SU-DHL-6 (cell line): ENCODE data around the gene STK35.

Experiments
- H2AFZ ChIP-seq: fragments of 200-600 bp; sonication (generic); 2 replicates; pipeline ENCODE4 v1.6.1; 2014; ENCODE audit warnings: low read depth, mild to moderate bottlenecking, moderate library complexity, mixed read lengths, antibody characterized with exemption, low read length; ENCODE audit not compliant: severe bottlenecking
- H3F3A ChIP-seq: fragments of 200-600 bp; shearing (Covaris generic); 2 replicates; pipeline ENCODE4 v1.6.0; 2016; ENCODE audit warnings: antibody characterized with exemption, mild to moderate bottlenecking; ENCODE audit not compliant: insufficient read depth
- H3K27ac ChIP-seq: fragments of 200-600 bp; sonication (generic); 2 replicates; pipeline ENCODE4 v1.5.1; 2016; ENCODE audit warnings: low read depth, mild to moderate bottlenecking, low read length, moderate library complexity, mixed read lengths
- H3K27me3 ChIP-seq: fragments of 200-600 bp; sonication (generic), shearing (Covaris generic); 2 replicates; pipeline ENCODE4 v1.6.0; 2014; ENCODE audit warnings: mild to moderate bottlenecking, low read length
- H3K36me3 ChIP-seq: fragments of 200-600 bp; sonication (generic); 2 replicates; pipeline ENCODE4 v1.6.1; 2014; ENCODE audit warnings: mild to moderate bottlenecking, low read length, mixed read lengths
- H3K4me2 ChIP-seq: fragments of 300-600, 200-600 bp; shearing (Covaris generic), sonication (generic); 2 replicates; pipeline ENCODE4 v1.6.0; 2014; ENCODE audit warnings: low read length, low read depth, mild to moderate bottlenecking; ENCODE audit not compliant: poor library complexity, severe bottlenecking
- H3K4me3 ChIP-seq: fragments of 200-600 bp; sonication (generic); 2 replicates; pipeline ENCODE4 v1.5.1; 2014; ENCODE audit warnings: antibody characterized with exemption, low read length, mild to moderate bottlenecking, mixed read lengths; ENCODE audit not compliant: insufficient read depth, poor library complexity, severe bottlenecking
- H3K79me2 ChIP-seq: fragments of 200-600 bp; sonication (generic); 2 replicates; pipeline ENCODE4 v1.6.1; 2014; ENCODE audit warnings: mild to moderate bottlenecking, low read length, moderate library complexity; ENCODE audit not compliant: insufficient read depth
- H3K9ac ChIP-seq: fragments of 200-600 bp; sonication (generic); 2 replicates; pipeline ENCODE4 v1.7.0; 2014; ENCODE audit warnings: mild to moderate bottlenecking, low read length
- H3K9me2 ChIP-seq: fragments of 200-600 bp; sonication (generic); replicated peaks from 2 replicates; pipeline ENCODE4 v1.6.1; 2014; ENCODE audit warnings: low read length; ENCODE audit not compliant: insufficient read depth
- H3K9me3 ChIP-seq: fragments of 200-600 bp; sonication (generic); 2 replicates; pipeline ENCODE4 v1.6.1; 2014; ENCODE audit warnings: low read length, mixed read lengths; ENCODE audit not compliant: insufficient read depth
- H4K20me1 ChIP-seq: fragments of 200-600 bp; sonication (generic); 2 replicates; pipeline ENCODE4 v1.6.1; 2014; ENCODE audit warnings: low read depth, mild to moderate bottlenecking, antibody characterized with exemption, low read length, moderate library complexity, mixed read lengths
- EZH2phosphoT487 ChIP-seq: fragments of 200-600 bp; sonication (generic), shearing (Covaris generic); conservative IDR thresholded peaks from 2 replicates; pipeline ENCODE4 v1.6.1; 2018; ENCODE audit warnings: mild to moderate bottlenecking, antibody characterized with exemption, low read length, moderate library complexity, mixed read lengths
- TF ChIP-seq, protein P1 (sequence below): fragments of 200-600 bp; sonication (generic); IDR thresholded peaks from one replicate; pipeline ENCODE4 v1.5.1; 2017; ENCODE audit warnings: antibody characterized with exemption, mild to moderate bottlenecking, low read length, moderate library complexity; ENCODE audit not compliant: insufficient read depth, poor library complexity, severe bottlenecking

Gene STK35

DNA sequence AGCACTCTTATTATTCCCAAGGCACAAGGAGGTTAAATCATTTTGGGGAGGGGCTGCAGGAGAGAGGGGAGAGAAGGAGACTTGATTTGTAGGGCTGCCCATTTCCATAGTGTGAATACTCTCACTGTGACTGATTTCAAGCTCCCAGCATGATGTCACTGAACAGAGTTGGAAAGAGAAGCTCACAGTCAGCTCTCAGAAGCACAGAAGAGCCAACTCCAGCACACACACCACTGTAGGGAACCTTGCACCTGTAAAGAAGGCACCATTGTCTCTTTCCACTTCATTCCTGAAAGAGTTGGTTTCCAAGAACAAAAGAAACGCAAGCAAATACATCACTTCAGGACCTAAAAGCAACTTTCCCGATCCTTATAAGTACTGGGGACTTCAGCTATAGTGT is 12.7 kb upstream of the STK35 start:
- no peak overlapping the region for H3K4me2 ChIP-seq
- no peaks in the 10 kb centered on the region for H3K27me3 ChIP-seq
- TF ChIP-seq, protein P1, sequence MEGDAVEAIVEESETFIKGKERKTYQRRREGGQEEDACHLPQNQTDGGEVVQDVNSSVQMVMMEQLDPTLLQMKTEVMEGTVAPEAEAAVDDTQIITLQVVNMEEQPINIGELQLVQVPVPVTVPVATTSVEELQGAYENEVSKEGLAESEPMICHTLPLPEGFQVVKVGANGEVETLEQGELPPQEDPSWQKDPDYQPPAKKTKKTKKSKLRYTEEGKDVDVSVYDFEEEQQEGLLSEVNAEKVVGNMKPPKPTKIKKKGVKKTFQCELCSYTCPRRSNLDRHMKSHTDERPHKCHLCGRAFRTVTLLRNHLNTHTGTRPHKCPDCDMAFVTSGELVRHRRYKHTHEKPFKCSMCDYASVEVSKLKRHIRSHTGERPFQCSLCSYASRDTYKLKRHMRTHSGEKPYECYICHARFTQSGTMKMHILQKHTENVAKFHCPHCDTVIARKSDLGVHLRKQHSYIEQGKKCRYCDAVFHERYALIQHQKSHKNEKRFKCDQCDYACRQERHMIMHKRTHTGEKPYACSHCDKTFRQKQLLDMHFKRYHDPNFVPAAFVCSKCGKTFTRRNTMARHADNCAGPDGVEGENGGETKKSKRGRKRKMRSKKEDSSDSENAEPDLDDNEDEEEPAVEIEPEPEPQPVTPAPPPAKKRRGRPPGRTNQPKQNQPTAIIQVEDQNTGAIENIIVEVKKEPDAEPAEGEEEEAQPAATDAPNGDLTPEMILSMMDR, result no peak
- no peak for TF ChIP-seq EZH2phosphoT487

DNA sequence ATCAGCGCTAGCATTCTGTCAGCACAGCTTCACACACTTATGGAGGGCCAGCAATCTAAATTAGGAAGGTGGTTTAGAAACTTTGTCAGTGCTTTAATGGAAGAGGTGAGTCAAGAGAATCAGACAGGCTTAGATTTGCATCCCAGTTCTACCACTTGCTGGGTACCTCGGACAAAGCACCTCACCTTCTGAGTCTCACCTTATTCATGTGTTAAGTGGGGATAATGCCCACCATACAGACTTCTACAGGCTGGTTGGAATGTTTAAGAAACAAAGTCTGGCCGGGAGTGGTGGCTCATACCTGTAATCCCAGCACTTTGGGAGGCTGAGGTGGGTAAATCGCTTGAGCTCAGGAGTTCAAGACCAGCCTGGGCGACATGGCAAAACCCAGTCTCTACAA is 12.2 kb upstream of the STK35 start:
- no peaks in the 10 kb centered on the region for H3K36me3 ChIP-seq
- no peaks in the 10 kb centered on the region for H4K20me1 ChIP-seq
- no peak overlapping the region for H3K9ac ChIP-seq
- no peak overlapping the region for H2AFZ ChIP-seq
- no peaks in the 10 kb centered on the region for H3K9me2 ChIP-seq
- H3K27me3 ChIP-seq, result no peaks in the 10 kb centered on the region
- H3K27ac ChIP-seq, result no peak overlapping the region
- no peaks in the 10 kb centered on the region for H3F3A ChIP-seq
- no peaks in the 10 kb centered on the region for H3K79me2 ChIP-seq
- TF ChIP-seq EZH2phosphoT487, result no peak
- TF ChIP-seq, protein P1, result no peak
- no peaks in the 10 kb centered on the region for H3K9me3 ChIP-seq
- H3K4me3 ChIP-seq, result no peak overlapping the region
- H3K4me2 ChIP-seq, result no peak overlapping the region

More for the DNA sequence above, 12.7 kb upstream of the STK35 start:
- Histone ChIP-seq H3K9me3 (no peaks in the 10 kb centered on the region), H2AFZ (no peak overlapping the region), H3K9ac (no peak overlapping the region), H3K79me2 (no peaks in the 10 kb centered on the region), H3K27ac (no peak overlapping the region), H3K9me2 (no peaks in the 10 kb centered on the region), H3K36me3 (no peaks in the 10 kb centered on the region), H3K4me3 (no peak overlapping the region), H4K20me1 (no peaks in the 10 kb centered on the region), H3F3A (no peaks in the 10 kb centered on the region)

DNA sequence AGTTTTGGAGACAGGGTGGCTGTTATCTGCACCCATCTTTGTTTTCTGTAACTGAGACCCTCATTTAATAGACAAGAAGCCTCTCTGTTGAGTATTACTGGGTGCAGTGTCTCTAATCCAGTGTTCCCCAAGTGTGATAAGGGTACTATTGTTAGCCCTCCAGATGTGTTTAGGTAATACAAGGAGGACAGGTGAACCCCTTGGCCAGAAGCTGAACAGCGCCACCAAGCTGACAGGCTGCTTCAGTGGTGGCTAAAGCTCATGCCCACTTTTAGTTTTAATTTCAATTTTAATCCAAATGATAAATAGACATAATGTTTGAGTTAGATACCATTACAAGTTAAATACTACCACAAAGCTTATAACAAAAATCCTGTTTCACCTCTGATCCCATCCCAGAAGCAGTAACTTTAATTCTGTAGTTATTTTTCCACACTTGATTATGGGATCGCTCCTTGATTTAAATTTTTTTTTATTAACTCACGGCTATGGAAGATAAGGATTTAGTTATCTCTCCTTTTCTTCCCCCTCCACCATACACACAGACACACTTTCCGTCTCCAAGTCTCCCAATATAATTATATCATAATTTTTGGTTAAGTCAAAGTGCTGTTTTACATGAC is 8.4 kb upstream of the STK35 start:
- H3K79me2 ChIP-seq, result no peaks in the 10 kb centered on the region
- no peak overlapping the region for H3K27ac ChIP-seq
- peak overlapping the region; percentile 47 for H3K4me2 ChIP-seq
- no peaks in the 10 kb centered on the region for H3K9me3 ChIP-seq
- H3K27me3 ChIP-seq, result no peaks in the 10 kb centered on the region
- no peaks in the 10 kb centered on the region for H3F3A ChIP-seq
- TF ChIP-seq, protein P1, result peak; percentile 81
- no peak for TF ChIP-seq EZH2phosphoT487
- no peak overlapping the region for H3K4me3 ChIP-seq
- H3K9ac ChIP-seq, result no peak overlapping the region
- H3K9me2 ChIP-seq, result no peaks in the 10 kb centered on the region
- H2AFZ ChIP-seq, result no peak overlapping the region
- H3K36me3 ChIP-seq, result no peaks in the 10 kb centered on the region
- H4K20me1 ChIP-seq, result no peaks in the 10 kb centered on the region
